Testis (tissue), 3 donors: Measurements from ENCODE around the gene NINL. TPM values are rescaled to one million over a fixed set of nuclear protein-coding genes. Genes with fewer than 3 reads are reported as not detected.

Experiments used
- DNase-seq: peaks from one replicate; pipeline ENCODE4 v3.0.0-alpha.2; 2019
- H3K27ac ChIP-seq, 2 donors: fragments of 200-600 bp; sonication (generic); one replicate each; pipeline ENCODE4 v1.5.1; 2019
- H3K27me3 ChIP-seq: fragments of 200-600 bp; sonication (generic); one replicate; pipeline ENCODE4 v1.5.1; 2019
- H3K36me3 ChIP-seq: fragments of 200-600 bp; sonication (generic); one replicate; pipeline ENCODE4 v1.5.1; 2017; ENCODE audit warnings: low read depth; ENCODE audit errors: missing control alignments
- H3K4me1 ChIP-seq: fragments of 200-600 bp; sonication (generic); one replicate; pipeline ENCODE4 v1.5.1; 2019
- H3K4me3 ChIP-seq, 2 donors: fragments of 200-600 bp; sonication (generic); one replicate each; pipeline ENCODE4 v1.5.1; 2017 to 2019
- H3K9me3 ChIP-seq: fragments of 200-600 bp; sonication (generic); one replicate; pipeline ENCODE4 v1.5.1; 2017
- CTCF ChIP-seq, 3 experiments: fragments of 450-650 bp in 2 of 3; fragments of 200-600 bp in 1 of 3; sonication (generic) in 1 of 3; IDR thresholded peaks; one replicate each; pipeline ENCODE4 v1.5.1; 2016 to 2019; ENCODE audit warnings: antibody characterized with exemption in 3 of 3, mild to moderate bottlenecking in 2 of 3, moderate library complexity in 1 of 3
- POLR2A ChIP-seq: fragments of 450-650 bp; IDR thresholded peaks from one replicate; pipeline ENCODE4 v1.6.1; 2017; ENCODE audit warnings: antibody characterized with exemption, mild to moderate bottlenecking, moderate library complexity
- WGBS, 2 donors: methylation state at CpG; one replicate each; pipeline ENCODE4 v1.1.5; 2018; 5-methylcytosine and 5-hydroxymethylcytosine counted together
- intact Hi-C: fragments of 100-400 bp; cut with DNase I; formaldehyde crosslinking; loops from one replicate; pipeline ENCODE4 v1.15.1; 2023; ENCODE audit warnings: low total_unique reads
- polyA plus RNA-seq: library from polyadenylated mRNA; stranded (reverse); fragments of 350-450 nt; fragmentation: Illumina TruSeq; extraction: RNeasy Lipid Tissue Mini Kit (QIAGEN cat#74804); gene quantifications from one replicate; pipeline ENCODE4 v1.2.3, GENCODE V29; 2014; ENCODE audit warnings: low read depth, low replicate concordance; ENCODE audit not compliant: insufficient read depth
- total RNA-seq, 2 donors: library from RNA; depleted of rRNA; stranded (reverse); fragments of >200 nt; gene quantifications; one replicate each; pipeline ENCODE4 v1.2.3, GENCODE V29; 2016

Gene NINL
- total and polyA plus RNA-seq, 3 donors from 2014 or later = 17.9 to 33.4 (median 32.8) TPM

GRCh38 chr20:25495189-25495824, 90.0 kb downstream of the NINL start:
- DNase-seq = no peak
- WGBS, 2 donors = 89 to 95% methylated on average over 8 to 18 of the region's 18 CpGs
- intact Hi-C loops = no loop called here
- no peaks in the 10 kb centered on the region for H3K4me1 ChIP-seq
- no peaks in the 10 kb centered on the region for H3K36me3 ChIP-seq
- no peaks in the 10 kb centered on the region for H3K9me3 ChIP-seq
- H3K27ac ChIP-seq = no peak overlapping the region
- no peak overlapping the region for H3K4me3 ChIP-seq
- no peak for TF ChIP-seq CTCF (IDR thresholded peaks at IDR 0.05)
- no peak for TF ChIP-seq POLR2A
- no peaks in the 10 kb centered on the region for H3K27me3 ChIP-seq

GRCh38 chr20:25494506-25495188, 90.7 kb downstream of the NINL start:
- Histone ChIP-seq H3K27me3 (no peaks in the 10 kb centered on the region), H3K27ac (no peak overlapping the region), H3K36me3 (no peaks in the 10 kb centered on the region), H3K4me1 (no peaks in the 10 kb centered on the region), H3K9me3 (no peaks in the 10 kb centered on the region), H3K4me3 (no peak overlapping the region)
- TF ChIP-seq POLR2A (no peak), CTCF (IDR thresholded peaks at IDR 0.05) (no peak)
- WGBS, 2 donors = 88 to 92% methylated on average over 6 to 17 of the region's 17 CpGs
- no peak for DNase-seq
- intact Hi-C loops = no loop called here

GRCh38 chr20:25493748-25494505, 91.4 kb downstream of the NINL start:
- DNase-seq = no peak
- TF ChIP-seq CTCF (IDR thresholded peaks at IDR 0.05) (no peak), POLR2A (no peak)
- WGBS, 2 donors = 95 to 96% methylated on average over 9 to 10 of the region's 10 CpGs
- Histone ChIP-seq H3K4me3 (no peak overlapping the region), H3K27me3 (no peaks in the 10 kb centered on the region), H3K4me1 (no peaks in the 10 kb centered on the region), H3K36me3 (no peaks in the 10 kb centered on the region), H3K27ac (no peak overlapping the region), H3K9me3 (no peaks in the 10 kb centered on the region)
- intact Hi-C loops = no loop called here

GRCh38 chr20:25493137-25493536, 92.2 kb downstream of the NINL start:
- TF ChIP-seq POLR2A (no peak), CTCF (IDR thresholded peaks at IDR 0.05) (no peak)
- no peak for DNase-seq
- Histone ChIP-seq H3K36me3 (no peaks in the 10 kb centered on the region), H3K9me3 (no peaks in the 10 kb centered on the region), H3K27ac (no peak overlapping the region), H3K27me3 (no peaks in the 10 kb centered on the region), H3K4me1 (no peaks in the 10 kb centered on the region), H3K4me3 (no peak overlapping the region)
- WGBS, 2 donors = 72 to 82% methylated on average over 10 of the region's 10 CpGs
- intact Hi-C loops = no loop called here
